HG03520 (cell line): Measurements from ENCODE around the gene SMIM41.
A peak's percentile ranks its signal among the peaks of the same experiment; 100 is the strongest.

ENCODE experiments used
- ATAC-seq: cut with Tn5 transposase; IDR thresholded peaks from one replicate; pipeline ENCODE4 v1.9.1; 2021; ENCODE audit warnings: mild to moderate bottlenecking, moderate library complexity; ENCODE audit not compliant: unreplicated experiment

The SMIM41 gene

GRCh38 chr12:52079576-52080402, at the start of gene SMIM41:
Gene SMIM41 (plus strand): TSS chr12:52079704. CDS start chr12:52079780, 76 bp downstream.
- ATAC-seq, result no peak

GRCh38 chr12:52032446-52032803, 47.1 kb upstream of the SMIM41 start:
- no peak for ATAC-seq

- ATAC-seq, result peak; percentile 83
Measured at GRCh38 chr12:52032804-52033445, 46.6 kb upstream of the SMIM41 start.

GRCh38 chr12:52033446-52034140, 45.9 kb upstream of the SMIM41 start:
- ATAC-seq, result no peak

- ATAC-seq, result no peak
Measured at GRCh38 chr12:52035190-52035589, 44.3 kb upstream of the SMIM41 start.

- no peak for ATAC-seq
Measured at GRCh38 chr12:52035926-52036325, 43.6 kb upstream of the SMIM41 start.

GRCh38 chr12:52036587-52037171, 42.8 kb upstream of the SMIM41 start:
- ATAC-seq, result peak; percentile 34

- no peak for ATAC-seq
Measured at GRCh38 chr12:52037248-52037861, 42.1 kb upstream of the SMIM41 start.

GRCh38 chr12:52038447-52038846, 41.1 kb upstream of the SMIM41 start:
- no peak for ATAC-seq

- ATAC-seq, result no peak
Measured at GRCh38 chr12:52041035-52041434, 38.5 kb upstream of the SMIM41 start.

GRCh38 chr12:52041695-52042123, 37.8 kb upstream of the SMIM41 start:
- ATAC-seq, result no peak

GRCh38 chr12:52042706-52043385, 36.7 kb upstream of the SMIM41 start:
- no peak for ATAC-seq

GRCh38 chr12:52043386-52044212, 35.9 kb upstream of the SMIM41 start:
- no peak for ATAC-seq

GRCh38 chr12:52044292-52044983, 35.1 kb upstream of the SMIM41 start:
- no peak for ATAC-seq

- ATAC-seq, result no peak
Measured at GRCh38 chr12:52045794-52046199, 33.7 kb upstream of the SMIM41 start.

GRCh38 chr12:52046859-52047258, 32.6 kb upstream of the SMIM41 start:
- no peak for ATAC-seq

GRCh38 chr12:52049286-52049685, 30.2 kb upstream of the SMIM41 start:
- ATAC-seq, result no peak

- ATAC-seq, result no peak
Measured at GRCh38 chr12:52049688-52050087, 29.8 kb upstream of the SMIM41 start.
